Femur (tissue), 1 donor: ENCODE data around the gene MAP1LC3B2.

Experiments used
- DNase-seq: peaks from one replicate; pipeline ENCODE4 v3.0.0-alpha.2; 2017

The MAP1LC3B2 gene

DNA sequence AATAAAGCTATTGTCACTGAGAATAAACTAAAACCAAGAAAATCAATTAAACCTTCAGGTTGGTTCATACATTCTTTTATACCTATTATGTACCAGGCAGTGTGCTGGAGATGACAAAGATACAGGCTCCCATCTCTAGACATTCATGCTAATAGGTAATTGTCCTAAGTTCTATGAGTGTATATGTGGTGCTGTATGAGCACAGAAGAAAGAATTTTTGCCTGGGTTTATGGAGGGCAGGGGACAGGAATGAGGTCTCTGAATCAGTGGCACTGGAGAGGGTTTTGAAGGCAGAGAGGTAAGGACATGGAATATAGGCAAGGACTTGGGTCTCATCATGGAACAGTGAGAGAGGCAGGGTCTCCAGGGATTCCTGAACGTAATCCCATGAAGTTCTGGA, 38.7 kb downstream of the MAP1LC3B2 start:
- no peak for DNase-seq

DNA sequence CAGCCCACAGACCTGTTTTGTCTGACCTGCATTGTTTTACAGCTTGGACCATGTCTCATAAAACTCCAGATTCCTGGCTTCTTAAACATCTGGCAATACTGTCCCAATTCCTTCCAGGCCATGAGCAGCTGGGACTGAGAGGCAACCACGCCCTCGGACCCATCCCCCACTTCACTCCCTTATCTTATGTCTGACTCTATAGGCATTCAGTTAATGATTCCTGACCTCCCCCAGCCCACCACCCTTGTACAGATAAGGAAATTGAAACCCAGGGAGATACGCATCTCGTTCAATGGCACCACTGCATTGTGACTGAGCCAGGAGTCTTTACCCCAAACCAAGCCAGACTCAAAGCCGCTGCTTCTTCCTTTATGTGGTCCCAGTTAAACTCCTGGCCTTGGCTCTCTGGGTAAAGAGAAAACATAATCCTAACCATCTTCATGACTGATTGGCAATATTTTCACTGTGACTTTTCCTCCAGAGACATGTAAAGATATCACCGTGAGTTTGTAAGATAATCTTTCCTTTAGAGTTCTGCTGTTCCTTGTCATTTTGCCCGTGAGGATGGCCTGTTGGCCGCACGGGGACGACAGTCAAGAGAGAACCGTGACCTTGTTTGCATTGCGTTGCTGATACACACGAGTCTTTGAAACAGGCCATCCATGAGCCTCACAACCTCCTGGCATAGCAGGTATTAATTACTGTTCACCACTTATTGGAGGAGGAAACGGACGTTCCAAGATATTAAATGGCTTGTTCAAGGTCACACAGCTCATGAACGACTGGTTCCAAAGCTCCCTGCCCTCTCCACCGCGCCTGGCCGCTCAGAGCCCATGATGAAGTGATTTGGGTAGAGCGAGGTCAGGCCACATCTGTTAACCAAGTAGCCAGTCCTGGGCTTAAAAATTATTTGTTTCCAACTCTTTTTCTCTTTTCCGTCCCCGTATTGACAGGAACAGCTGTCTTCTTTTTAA, 39.4 kb downstream of the MAP1LC3B2 start:
- DNase-seq = no peak

DNA sequence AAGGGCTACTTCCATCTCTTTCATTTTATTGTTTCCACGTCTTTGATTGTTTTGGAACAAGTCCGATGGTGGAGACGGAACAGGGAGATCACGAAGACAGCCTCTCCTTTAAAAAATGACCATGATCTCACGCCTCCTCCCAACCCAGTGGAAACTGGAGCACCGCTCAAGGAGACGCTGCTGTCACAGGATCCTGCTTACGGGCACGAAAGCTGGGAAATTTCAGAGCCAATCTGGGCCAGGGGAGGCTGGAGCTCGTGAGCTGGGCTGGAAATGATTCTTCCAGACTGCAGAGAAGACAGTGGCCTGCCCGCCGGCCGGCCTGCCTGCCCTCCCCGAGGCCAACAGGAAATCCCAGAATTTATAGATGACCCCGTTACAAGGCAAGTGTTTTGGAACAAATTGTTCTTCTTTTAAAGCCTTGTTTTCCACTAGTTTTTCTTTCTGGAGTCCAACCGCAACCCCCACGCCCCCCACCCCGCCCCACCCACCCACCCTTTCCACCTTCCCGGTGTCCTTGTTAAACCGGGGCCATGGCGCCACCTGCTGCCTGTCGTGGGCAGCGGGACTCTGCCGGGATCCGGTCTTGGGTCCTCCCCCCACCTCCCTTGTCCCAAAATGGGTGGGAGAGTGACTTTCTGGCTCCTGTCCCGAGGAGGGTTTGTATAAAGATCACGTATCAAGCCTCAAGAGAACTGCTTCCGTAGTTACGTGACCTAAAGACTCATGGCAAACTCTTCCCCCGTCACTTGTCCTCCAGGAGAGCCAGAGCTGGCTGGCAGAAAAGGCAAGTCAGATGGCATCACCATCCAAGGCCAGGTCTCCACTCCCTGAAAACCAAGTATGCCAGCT, 40.3 kb downstream of the MAP1LC3B2 start:
- DNase-seq = peak; percentile 92

DNA sequence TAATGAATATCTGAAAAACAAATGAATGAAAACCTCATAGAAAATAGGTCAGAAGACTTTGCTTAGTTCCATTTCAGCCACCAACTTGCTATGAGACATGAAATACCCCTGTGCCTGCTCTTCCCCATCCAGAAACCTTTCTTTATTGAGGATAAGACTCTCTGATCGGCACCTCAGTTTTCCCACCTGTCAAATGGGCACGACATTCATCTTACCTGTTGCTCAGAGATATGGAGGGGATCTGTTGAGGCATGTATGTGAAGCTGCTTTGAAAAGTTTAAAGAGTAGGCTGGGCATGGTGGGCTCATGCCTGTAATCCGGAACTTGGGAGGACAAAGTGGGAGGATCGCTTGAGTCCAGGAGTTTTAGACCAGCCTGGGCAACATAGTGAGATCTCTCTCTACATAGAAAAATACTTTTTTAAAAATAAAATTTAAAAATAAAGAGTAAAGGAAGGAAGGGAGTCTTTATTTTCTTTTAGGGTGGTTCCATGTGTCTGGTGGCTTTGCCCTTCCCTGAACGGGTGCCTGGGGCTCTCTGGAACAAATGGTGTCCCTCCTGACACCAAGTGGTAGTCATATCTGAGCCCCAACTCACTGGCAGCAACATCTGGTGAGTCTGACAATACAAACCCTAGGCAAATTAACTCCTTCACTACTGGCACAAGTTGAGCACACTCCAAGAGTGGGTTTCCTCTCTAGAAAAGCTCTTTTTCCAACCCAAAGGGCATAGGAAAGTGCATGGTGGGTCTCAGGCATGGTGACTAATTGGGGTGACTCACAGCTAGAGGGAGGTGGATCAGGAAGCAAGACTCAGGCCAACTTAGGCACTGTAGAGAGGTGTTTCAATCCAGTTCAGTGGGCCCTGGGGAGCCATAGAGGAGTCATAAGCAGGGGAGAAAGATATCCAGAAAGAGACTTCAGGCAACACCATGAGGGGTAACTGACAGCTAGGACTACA, 42.1 kb downstream of the MAP1LC3B2 start:
- DNase-seq = no peak

DNA sequence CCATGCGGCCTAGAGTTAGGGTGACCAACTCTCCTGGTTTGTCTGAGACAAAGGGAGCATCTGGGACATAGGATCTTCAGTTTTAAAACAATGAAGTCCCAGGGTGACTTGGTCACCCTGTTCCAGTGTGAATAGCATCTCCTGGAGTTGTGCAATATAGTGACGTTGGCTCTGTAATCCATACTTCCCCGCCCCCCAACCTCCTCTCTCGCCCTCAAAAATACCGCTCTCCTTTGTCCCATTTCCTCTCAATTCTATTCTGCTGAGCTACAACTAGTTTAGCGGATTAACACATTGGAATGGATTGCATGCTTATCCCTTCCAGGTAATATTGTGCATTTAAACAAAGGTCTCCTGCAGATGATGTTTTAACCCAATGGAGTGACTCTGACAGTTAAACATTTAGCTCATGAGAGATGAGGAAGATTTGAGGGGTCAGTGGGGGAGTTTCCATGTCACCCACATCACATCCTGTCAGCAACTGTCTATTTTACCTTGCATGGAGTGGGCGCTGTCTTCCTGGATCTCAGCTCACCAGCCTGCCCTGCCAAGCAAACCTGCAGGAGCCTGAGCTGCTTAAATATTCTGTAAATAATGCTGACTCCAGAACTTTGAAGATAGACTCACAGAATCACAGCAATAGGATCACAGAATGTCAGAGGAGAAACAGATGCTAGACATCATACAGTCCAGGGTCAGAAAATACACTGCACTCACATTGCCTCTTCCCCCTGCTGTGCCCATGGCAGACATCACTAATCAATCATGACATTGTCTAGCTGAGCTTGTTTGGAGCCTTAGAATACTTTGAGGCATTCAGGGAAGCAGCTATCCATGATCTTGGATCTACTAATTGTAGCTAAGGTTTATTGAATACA, 43.0 kb downstream of the MAP1LC3B2 start:
- no peak for DNase-seq

DNA sequence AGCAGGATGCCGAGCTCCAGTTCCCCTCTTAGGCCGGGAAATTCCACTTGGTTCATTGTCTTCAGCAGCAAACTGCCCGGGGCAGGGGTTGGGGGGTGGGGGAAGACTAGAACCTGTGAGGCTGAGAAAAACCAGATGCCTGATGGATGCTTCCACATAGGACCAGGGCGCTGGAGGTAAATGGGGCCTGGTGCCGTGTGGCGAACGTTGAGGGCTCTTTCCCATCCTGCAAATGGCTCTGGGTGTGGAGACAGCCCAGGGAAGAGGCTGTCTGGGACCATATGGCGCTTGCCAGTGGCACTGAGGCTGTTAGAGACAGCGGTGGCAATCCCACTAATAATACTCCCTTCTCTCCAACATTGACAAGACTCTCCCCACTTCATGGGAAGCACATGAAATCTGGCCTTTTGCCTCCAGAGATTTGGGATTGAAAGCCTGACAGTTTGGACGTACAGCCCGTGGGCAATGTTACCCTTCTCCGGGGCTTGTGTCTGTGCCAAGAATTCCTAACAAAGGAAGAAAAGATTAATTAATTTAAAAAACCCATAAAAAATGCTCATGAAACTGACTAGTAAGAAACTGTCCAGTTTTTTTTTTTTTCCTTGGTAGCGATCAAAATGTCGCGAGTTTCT, 44.5 kb downstream of the MAP1LC3B2 start:
- DNase-seq = no peak

DNA sequence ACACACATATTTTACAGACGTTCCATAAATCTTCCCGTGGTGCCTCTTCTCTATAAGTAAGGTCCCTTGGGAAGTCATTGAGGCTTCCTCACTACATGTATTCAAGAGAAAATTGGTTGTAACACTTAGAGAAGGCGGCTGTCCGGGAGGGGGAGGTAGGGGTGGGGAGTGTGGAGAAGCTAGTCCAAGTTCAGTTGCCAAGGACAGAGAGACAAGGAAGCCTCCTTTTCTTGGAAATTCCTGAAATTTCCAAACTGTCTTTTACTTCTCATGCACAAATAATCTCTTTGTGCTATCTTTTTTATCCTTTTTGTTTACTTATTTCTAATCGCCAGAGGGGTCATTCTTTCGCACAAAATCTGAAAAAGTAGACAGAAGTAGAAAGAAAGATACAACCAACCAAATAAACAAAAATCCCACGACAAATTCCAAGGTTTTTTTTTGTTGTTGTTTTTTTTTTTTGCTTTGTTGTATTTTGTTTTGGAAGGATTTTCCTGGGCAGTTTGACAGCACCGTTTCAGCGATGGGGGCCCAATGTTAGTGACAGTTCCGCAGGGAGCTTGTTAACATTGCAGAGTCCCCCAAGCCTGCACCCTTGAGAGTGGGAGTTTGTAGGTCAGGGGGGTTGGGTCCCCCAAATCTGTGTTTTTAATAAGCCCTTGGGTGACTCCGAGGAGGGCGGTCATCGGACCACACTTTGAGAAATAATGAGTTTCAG, 45.2 kb downstream of the MAP1LC3B2 start:
- peak; percentile 65 for DNase-seq

DNA sequence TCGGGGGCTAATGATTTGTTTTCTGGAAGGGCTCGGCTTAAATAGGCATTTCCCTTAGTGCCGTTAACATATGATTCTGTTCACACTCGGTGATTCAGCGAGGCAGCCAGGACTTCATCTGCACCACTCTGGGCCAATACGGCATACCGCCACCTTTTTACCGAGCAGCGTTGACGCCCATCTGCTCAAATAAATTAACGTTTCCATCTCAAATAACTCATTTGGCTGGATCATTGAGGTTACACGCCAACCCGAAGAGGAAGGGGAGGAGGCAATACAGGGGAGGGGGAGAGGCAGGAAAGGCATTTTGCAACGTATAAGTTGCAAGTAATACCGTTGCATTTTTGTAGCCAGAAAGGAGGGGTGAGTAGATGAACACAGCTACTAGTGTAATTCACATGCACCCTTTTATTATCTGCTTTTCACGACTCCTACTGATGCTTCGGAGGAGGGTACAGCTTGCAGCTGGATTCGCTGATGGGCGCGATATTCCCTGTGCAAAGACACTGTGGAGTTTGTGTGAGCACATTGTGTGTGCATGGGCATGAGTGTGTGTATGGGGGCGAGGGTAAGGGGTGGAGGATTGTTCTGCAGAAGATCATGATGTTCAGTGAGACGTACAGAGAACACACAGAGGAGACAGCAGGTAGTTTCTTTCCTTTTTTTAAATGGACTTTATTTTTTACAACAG, 45.9 kb downstream of the MAP1LC3B2 start:
- DNase-seq = peak; percentile 67

DNA sequence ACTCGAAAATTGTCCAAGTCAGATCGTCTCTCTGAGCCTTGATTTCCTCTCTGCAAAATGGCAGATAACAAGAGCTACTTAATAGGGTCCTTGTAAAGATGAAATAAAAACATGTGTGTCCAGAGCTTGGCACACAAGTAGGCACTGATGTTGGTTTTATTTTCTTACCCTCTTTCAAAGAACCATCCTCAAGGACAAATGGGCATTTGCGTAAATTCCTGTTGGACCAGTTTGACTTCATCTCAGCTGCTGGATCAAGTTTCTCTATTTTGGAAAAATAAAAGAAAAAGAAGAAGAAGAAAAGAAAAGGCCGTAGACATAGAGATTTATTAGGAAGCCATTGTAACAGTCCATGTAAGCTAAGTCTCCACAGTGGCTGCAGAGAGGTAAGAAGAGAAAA, 47.2 kb downstream of the MAP1LC3B2 start:
- DNase-seq = no peak

DNA sequence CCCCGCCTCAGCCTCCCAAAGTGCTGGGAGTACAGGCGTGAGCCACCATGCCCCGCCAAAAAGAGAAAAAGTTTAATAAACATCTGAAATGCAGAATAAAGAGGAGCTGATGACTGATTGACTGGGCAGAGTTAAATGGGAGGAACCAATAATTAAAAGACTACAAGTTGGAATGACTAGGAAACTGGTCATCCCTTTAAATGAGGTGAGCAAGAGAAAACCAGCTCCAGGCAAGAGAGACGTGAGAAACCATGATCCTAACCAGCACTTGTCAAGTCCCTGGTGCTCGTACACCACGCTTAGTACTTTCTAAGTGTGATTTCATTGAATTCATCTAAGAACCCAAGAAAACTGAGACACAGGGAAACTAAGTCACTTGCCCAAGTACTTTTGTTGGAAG, 47.9 kb downstream of the MAP1LC3B2 start:
- DNase-seq = no peak

DNA sequence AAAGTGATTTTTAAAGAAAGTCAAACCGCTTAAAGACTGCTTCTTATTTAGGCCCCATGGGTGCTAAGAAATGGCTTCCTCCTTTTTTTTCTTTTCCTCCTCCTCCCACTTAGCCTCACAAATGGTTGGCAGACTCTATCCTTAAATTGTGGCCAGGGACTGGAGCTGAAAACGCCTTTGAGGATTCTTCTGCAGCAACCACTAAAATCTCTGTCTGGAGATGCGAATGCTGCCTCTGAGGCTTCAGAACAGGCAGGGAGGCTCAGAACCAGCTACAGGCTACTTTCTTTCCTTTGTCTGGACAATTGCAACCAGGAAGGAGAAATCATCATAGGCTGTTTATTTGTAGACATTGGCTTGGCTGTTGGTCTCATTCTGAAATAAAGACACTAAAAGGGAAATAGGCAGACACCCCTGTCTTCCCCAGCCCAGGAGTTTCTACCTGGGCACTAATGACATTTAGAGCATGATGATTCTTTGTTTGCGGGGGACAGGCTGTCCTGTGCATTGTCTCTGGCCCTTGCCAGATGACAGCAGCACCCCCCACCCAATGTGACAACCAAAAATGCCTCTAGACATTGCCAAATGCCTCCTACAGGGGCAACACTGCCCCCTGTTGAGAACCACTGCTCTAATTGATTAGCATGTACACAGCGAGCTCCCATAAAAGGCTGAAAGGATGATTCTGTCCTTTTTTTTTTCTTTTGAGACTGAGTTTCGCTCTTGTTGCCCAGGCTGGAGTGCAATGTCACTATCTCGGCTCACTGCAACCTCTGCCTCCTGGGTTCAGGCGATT, 50.3 kb downstream of the MAP1LC3B2 start:
- peak; percentile 47 for DNase-seq

DNA sequence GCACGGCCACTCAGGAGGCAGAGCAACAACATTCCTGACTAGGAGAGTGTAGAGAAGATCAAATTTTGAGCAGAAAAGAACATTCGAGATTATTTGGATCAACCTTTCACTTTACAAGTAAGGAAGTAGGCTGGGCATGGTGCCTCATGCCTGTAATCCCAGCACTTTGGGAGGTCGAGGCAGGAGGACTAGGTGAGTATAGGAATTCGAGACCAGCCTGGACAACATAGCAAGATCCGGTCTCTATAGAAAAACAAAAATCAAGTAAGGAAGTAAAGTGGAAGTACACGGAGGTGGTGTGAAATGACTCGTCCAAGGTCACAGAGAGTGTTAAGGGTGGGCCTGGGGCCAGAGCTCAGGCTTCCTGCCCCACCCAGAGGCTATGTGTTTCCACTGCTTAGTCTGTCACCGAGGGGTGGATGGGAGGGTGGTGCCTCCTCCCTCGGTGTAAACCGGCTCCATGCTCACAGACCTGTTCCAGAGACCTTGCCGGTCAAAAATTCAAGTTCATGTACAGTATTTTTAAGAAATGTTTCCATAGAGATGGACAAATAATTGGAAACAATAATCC, 51.9 kb downstream of the MAP1LC3B2 start:
- DNase-seq = no peak

DNA sequence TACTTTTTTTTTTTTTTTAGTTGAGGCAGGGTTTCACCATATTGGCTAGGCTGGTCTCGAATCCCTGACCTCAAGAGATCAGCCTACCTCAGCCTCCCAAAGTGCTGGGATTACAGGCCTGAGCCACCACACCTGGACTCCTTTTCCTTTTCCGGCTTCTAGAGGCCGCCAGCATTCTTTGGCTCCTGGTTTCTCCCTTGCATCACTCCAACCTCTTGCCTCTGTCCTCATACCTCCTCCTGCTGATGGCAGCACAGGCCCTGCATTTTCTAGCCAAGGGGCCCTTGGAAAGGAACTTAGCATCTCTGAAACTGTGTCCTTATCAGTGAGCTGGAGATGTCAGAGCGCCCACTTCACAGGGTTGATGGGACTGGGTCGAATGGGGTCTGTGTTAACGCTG, 53.3 kb downstream of the MAP1LC3B2 start:
- DNase-seq = no peak

DNA sequence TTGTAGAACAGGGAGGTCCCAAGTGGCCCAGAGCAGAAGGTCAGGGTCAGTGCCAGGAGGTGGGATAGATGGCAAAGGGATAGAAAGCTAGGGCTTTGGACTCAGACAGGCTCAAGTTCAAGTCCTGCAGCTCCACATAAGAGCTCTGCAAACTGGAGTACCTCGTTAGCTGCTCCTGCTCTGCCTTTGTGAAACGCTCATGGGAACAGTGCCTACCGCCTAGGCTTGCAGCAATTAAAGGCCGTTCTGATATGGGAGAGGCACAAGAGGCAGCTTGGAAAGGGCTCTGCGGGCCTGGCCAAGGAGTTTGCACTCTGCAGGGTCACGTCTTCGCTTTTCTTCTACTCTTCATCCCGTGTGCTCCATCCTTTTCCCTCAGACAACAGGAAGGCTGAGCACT, 54.1 kb downstream of the MAP1LC3B2 start:
- no peak for DNase-seq

DNA sequence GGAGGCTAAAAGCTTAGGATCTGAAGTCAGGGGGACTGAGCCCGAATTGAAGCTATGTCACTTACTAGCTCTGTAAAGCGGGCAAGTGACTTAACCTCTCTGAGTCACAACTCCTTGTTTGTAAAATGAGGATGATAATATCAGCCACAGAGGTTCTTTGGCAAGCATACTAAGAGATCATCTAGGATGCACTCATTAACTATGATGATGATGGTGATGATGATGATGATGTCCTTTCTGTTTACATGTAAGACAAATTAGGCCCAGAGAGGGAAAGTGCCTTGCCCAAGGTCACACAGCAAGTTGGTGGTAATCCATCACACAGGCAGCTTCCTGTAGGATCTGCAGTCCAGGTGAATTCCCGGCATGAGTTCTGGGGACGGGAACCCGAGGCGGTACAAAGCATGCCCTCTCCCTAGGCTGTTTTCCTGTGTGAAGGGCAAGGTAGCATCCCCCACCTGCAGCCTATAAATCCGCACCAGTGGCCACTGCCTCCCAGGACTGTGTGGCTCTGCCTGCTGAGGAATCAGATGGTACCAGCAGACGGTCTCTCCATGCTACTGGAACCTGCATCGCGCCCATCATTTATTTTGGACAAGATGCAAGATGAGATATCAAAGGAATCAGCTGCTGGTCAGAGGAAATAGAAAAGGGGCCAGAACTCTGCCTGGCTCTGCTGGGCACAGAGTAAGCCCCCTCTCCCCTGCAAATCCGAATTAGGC, 55.2 kb downstream of the MAP1LC3B2 start:
- no peak for DNase-seq

DNA sequence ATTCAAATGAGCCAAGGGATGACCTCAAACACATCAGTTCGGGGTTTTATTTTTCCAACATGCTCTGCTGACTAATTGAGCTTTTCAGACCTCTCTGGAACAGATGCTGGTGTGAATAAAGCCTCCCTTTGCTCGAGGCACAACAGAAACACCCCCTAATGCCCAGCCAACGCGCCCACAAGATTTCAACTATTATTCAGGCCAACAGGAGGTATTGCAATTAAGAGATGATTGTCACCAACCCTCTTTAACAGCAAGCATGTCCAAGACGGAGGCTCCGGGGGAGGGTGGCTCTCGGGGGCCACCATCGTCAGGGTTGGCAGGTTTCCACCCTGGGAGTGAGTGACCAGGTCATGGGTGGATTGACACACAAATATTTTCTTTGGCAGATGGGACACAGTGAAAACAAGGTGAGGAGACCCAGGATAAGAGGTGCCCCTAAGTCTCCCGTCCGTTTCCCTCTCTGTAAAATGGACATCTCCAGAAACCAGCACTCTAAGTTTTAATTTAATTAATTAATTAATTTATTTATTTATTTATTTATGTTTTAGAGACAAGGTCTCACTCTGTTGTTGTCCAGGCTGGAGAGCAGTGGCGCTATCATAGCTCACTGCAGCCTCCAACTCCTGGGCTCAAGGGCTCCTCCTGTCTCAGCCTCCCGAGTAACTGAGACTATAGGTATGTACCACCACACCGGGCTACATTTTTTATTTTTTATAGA, 56.1 kb downstream of the MAP1LC3B2 start:
- DNase-seq = no peak
